Trophoblast cell (in vitro differentiated cells and primary cell): ENCODE measurements around the gene LLPH.
A peak's percentile ranks its signal among the peaks of the same experiment; 100 is the strongest.

Source experiments
- DNase-seq, 2 donors: peaks; one replicate each; pipeline ENCODE4 v3.0.0-alpha.2; 2016
- H2AFZ ChIP-seq: 2 replicates; pipeline ENCODE4 v1.6.1; 2013; ENCODE audit warnings: low read length, moderate library complexity, mild to moderate bottlenecking; ENCODE audit not compliant: insufficient read depth, poor library complexity
- H2AK5ac ChIP-seq: 2 replicates; pipeline ENCODE4 v1.6.1; 2013; ENCODE audit warnings: mild to moderate bottlenecking, low read length
- H2BK120ac ChIP-seq: 2 replicates; pipeline ENCODE4 v1.6.1; 2013; ENCODE audit warnings: low read length, mild to moderate bottlenecking, moderate library complexity; ENCODE audit not compliant: insufficient read depth, poor library complexity
- H2BK12ac ChIP-seq: 2 replicates; pipeline ENCODE4 v1.6.1; 2013; ENCODE audit warnings: mild to moderate bottlenecking, low read length, moderate library complexity
- H2BK5ac ChIP-seq: 2 replicates; pipeline ENCODE4 v1.6.1; 2013; ENCODE audit warnings: low read length, low read depth, moderate library complexity, mild to moderate bottlenecking; ENCODE audit not compliant: poor library complexity
- H3K14ac ChIP-seq: 2 replicates; pipeline ENCODE4 v1.6.1; 2013; ENCODE audit warnings: mild to moderate bottlenecking, low read length
- H3K18ac ChIP-seq: 2 replicates; pipeline ENCODE4 v1.6.1; 2013; ENCODE audit warnings: mild to moderate bottlenecking, low read length
- H3K23ac ChIP-seq: 2 replicates; pipeline ENCODE4 v1.6.1; 2013; ENCODE audit warnings: low read length
- H3K27ac ChIP-seq: 2 replicates; pipeline ENCODE4 v1.5.1; 2013; ENCODE audit warnings: low read depth, mild to moderate bottlenecking, inconsistent platforms, low read length, moderate library complexity
- H3K27me3 ChIP-seq: 2 replicates; pipeline ENCODE4 v1.6.1; 2013; ENCODE audit warnings: inconsistent platforms, mild to moderate bottlenecking, low read length, moderate library complexity; ENCODE audit not compliant: insufficient read depth
- H3K36me3 ChIP-seq, 2 experiments: 1 replicate in 1 of 2; 2 replicates in 1 of 2; pipeline ENCODE4 v1.6.1; 2013; ENCODE audit warnings: low read length in 2 of 2, mild to moderate bottlenecking in 2 of 2, moderate library complexity in 1 of 2; ENCODE audit not compliant: insufficient read depth in 2 of 2, control insufficient read depth in 1 of 2
- H3K4ac ChIP-seq: 2 replicates; pipeline ENCODE4 v1.6.1; 2013; ENCODE audit warnings: low read depth, mild to moderate bottlenecking, low read length, moderate library complexity
- H3K4me1 ChIP-seq, 2 experiments: 1 replicate in 1 of 2; 2 replicates in 1 of 2; pipeline ENCODE4 v1.6.1; 2013; ENCODE audit warnings: low read length in 2 of 2, mild to moderate bottlenecking in 2 of 2, moderate library complexity in 1 of 2; ENCODE audit not compliant: insufficient read depth in 2 of 2, control insufficient read depth in 1 of 2
- H3K4me2 ChIP-seq: 2 replicates; pipeline ENCODE4 v1.6.1; 2013; ENCODE audit warnings: inconsistent platforms, mild to moderate bottlenecking, low read length, moderate library complexity
- H3K4me3 ChIP-seq: 2 replicates; pipeline ENCODE4 v1.5.1; 2013; ENCODE audit warnings: mild to moderate bottlenecking, low read depth, low read length, inconsistent platforms
- H3K79me1 ChIP-seq: one replicate; pipeline ENCODE4 v1.6.1; 2013; ENCODE audit warnings: low read length
- H3K79me2 ChIP-seq: 2 replicates; pipeline ENCODE4 v1.6.1; 2013; ENCODE audit warnings: low read length, mild to moderate bottlenecking; ENCODE audit not compliant: control insufficient read depth, insufficient read depth, poor library complexity
- H3K9ac ChIP-seq: 2 replicates; pipeline ENCODE4 v1.6.1; 2013; ENCODE audit warnings: mild to moderate bottlenecking, low read length
- H3K9me3 ChIP-seq: 2 replicates; pipeline ENCODE4 v1.6.1; 2013; ENCODE audit warnings: low read depth, mild to moderate bottlenecking, control low read depth, inconsistent platforms, low read length; ENCODE audit not compliant: insufficient read depth
- H4K12ac ChIP-seq: 2 replicates; pipeline ENCODE4 v1.6.1; 2013; ENCODE audit warnings: low read depth, mild to moderate bottlenecking, low read length, moderate library complexity
- H4K8ac ChIP-seq: 2 replicates; pipeline ENCODE4 v1.6.1; 2013; ENCODE audit warnings: low read depth, mild to moderate bottlenecking, low read length, moderate library complexity
- H4K91ac ChIP-seq: one replicate; pipeline ENCODE4 v1.6.1; 2013; ENCODE audit warnings: low read depth, mild to moderate bottlenecking, low read length, moderate library complexity
- WGBS: extraction: QIAGEN DNeasy Blood & Tissue Kit; methylation state at CpG from one replicate; pipeline ENCODE4 v1.1.7; 2013; ENCODE audit warnings: missing lambda C conversion rate; ENCODE audit not compliant: insufficient read length, insufficient coverage; ENCODE audit errors: extremely low coverage; 5-methylcytosine and 5-hydroxymethylcytosine counted together

Gene LLPH

DNA sequence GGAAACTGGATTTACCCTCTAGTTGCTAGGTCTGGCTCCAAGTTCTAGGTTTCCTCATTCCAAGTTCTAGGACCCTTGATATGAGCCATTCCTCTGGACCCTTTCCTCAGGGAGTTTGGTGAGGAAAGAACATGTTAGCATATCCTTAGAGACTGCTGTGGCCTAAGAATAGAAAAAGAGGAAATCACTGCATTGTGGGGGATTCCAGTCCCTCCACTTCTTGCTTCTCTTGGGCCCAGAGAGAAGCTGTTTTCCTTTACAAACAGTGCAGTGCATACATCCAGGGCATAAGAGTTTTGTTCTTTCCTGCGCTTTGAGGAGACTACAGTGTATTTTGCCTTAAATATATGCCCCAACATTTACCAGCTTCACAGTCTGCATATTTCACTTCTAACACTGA lies 59.0 kb downstream of the LLPH start:
- Histone ChIP-seq H3K4me2 (no peak overlapping the region), H2BK5ac (no peak overlapping the region), H4K91ac (no peak overlapping the region), H3K14ac (no peak overlapping the region), H4K12ac (no peak overlapping the region), H2BK120ac (no peak overlapping the region), H3K23ac (no peak overlapping the region), H3K79me1 (no peaks in the 10 kb centered on the region), H3K9ac (no peak overlapping the region), H2AFZ (no peak overlapping the region), H3K79me2 (no peaks in the 10 kb centered on the region), H2AK5ac (no peak overlapping the region), H3K27me3 (no peaks in the 10 kb centered on the region), H3K18ac (no peak overlapping the region), H3K27ac (no peak overlapping the region), H2BK12ac (no peak overlapping the region), H4K8ac (no peak overlapping the region), H3K4ac (no peak overlapping the region), H3K9me3 (no peaks in the 10 kb centered on the region), H3K4me1 (no peaks in the 10 kb centered on the region), H3K36me3 (no peaks in the 10 kb centered on the region), H3K4me3 (no peak overlapping the region)
- DNase-seq, result no peak
- no CpG with 5 or more reads among the region's 1 CpG for WGBS

DNA sequence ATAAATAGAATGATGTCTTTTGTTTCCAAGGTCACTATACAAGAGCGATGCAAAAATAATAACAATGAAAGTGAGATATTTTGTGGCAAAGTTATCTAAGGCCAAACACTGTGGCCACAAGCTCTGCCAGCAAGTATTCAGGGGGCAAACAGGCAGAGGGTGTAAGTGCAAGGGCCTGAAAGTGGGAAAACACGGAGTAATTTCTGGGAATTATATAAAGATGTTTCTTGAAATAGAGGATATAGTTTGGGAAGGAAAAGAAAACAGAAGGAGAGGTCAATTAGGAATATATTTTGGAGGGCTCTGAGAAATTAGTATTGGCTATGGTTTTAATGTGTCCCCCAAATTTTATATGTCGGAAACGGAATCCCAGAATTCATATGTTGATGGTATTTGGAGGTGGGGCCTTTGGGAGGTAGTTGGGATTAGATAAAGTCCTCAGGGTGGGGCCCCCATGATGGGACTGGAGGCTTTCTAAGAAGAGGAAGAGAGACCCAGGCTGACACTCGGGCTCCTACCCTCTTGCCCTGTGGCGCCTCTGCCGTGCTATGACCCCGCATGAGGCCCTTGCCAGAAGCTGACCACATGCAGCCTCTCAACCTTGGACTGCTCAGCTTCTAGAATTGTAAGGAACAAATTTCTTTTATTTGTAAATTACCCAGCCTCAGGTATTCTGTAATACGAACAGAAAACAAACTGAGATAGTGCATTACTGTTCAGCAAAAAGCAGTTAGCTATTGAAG lies 60.0 kb downstream of the LLPH start:
- no CpG with 5 or more reads among the region's 9 CpGs for WGBS

DNA sequence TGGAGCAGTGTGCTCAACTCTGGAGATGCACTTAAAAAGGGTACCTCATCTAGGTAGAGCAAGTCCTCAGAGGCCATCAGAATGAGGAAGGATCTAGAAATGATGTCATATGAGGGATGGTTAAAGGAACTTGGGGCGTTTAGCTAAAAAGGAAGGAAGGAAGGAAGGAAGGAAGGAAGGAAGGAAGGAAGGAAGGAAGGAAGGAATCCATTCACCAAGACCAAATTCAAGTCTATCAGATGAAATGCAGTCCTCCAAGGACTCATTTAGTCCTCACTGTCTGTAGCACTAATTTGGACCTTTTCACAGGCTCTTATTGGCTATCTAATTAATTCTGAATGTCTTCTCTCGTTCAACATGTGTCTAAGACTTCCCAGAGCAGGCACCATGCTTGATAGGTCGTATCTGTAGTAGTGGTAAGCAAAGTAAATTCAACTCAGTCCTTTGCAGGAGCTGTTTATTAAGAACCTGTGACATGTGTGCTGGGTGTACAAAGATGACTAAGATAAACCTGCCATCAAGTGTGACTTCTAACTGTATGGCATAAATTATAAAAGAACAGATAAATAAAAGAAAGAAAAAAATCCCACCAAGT lies 63.5 kb downstream of the LLPH start:
- Histone ChIP-seq H4K8ac (no peak overlapping the region), H3K27ac (no peak overlapping the region), H3K9ac (no peak overlapping the region), H2AK5ac (no peak overlapping the region), H4K91ac (no peak overlapping the region), H3K4me2 (no peak overlapping the region), H4K12ac (no peak overlapping the region), H3K4ac (no peak overlapping the region), H3K79me2 (no peaks in the 10 kb centered on the region), H3K4me1 (no peaks in the 10 kb centered on the region), H3K14ac (no peak overlapping the region), H2AFZ (no peak overlapping the region), H2BK5ac (no peak overlapping the region), H2BK12ac (no peak overlapping the region), H3K4me3 (no peak overlapping the region), H3K79me1 (no peaks in the 10 kb centered on the region), H3K18ac (no peak overlapping the region), H3K23ac (no peak overlapping the region), H3K36me3 (no peaks in the 10 kb centered on the region), H3K9me3 (no peaks in the 10 kb centered on the region), H2BK120ac (no peak overlapping the region), H3K27me3 (no peaks in the 10 kb centered on the region)
- no CpG with 5 or more reads among the region's 3 CpGs for WGBS
- no peak for DNase-seq

More for the DNA sequence above, 60.0 kb downstream of the LLPH start:
- Histone ChIP-seq H2BK12ac (no peak overlapping the region), H3K79me1 (no peaks in the 10 kb centered on the region), H3K79me2 (no peaks in the 10 kb centered on the region), H3K9ac (no peak overlapping the region), H3K9me3 (no peaks in the 10 kb centered on the region), H3K36me3 (no peaks in the 10 kb centered on the region), H2BK5ac (peak overlapping the region; percentile 31), H3K4me3 (no peak overlapping the region), H2AK5ac (peak overlapping the region; percentile 62), H3K14ac (no peak overlapping the region), H3K4me1 (no peaks in the 10 kb centered on the region), H2BK120ac (no peak overlapping the region), H3K4me2 (no peak overlapping the region), H3K27ac (no peak overlapping the region), H3K27me3 (no peaks in the 10 kb centered on the region), H4K91ac (no peak overlapping the region), H4K8ac (no peak overlapping the region), H3K23ac (no peak overlapping the region), H3K18ac (no peak overlapping the region), H3K4ac (no peak overlapping the region), H4K12ac (no peak overlapping the region), H2AFZ (no peak overlapping the region)
- DNase-seq, result no peak
